Activated naive CD8-positive, alpha-beta T cell treated with anti-CD3 and anti-CD28 coated beads, Interleukin-2, amount 50 U/mL, for 16 hours (primary cell): Measurements from ENCODE around the gene RMI1.
A peak's percentile ranks its signal among the peaks of the same experiment; 100 is the strongest.

ENCODE experiments used
- DNase-seq: peaks from one replicate; pipeline ENCODE4 v3.0.0-alpha.2; 2020; ENCODE audit warnings: low read depth, low spot score

The RMI1 gene

DNA sequence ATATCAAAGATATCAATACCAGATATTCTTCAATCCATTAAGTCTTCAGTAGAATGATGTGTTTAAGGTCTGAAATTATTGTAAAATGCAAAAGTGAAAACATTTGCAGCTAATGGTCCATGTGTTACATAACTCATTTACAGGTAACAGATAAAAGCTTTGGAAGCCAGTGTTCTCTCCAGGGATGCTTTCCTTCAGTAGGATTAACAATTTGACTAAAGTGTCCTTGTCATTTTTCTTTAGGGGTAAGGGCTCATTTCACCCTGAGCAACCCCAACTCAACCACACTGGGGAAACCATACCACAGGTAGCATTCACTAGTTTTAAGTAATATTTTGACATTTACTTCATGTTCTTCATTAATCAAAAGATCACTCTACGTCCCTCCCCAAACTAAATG is 13.5 kb upstream of the RMI1 start:
- no peak for DNase-seq

DNA sequence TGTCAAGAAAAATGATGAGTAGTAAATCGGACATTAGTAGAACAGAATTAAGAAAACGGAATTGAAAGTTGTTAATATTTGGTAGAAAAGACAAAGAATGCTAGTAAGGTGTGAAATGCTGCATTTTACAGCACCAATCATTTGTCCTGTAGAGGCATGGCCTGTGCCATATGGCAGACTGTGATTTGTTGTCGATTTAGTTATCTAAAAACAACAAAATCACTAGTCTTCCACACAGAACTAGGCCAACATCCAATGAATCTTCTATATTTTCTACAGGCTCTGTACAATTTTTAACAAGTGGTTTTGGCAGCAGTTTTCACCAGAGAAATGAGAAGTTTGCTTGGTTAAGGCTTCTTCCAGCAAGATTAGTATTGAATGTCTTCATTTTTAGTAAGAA is 11.0 kb upstream of the RMI1 start:
- DNase-seq, result no peak

DNA sequence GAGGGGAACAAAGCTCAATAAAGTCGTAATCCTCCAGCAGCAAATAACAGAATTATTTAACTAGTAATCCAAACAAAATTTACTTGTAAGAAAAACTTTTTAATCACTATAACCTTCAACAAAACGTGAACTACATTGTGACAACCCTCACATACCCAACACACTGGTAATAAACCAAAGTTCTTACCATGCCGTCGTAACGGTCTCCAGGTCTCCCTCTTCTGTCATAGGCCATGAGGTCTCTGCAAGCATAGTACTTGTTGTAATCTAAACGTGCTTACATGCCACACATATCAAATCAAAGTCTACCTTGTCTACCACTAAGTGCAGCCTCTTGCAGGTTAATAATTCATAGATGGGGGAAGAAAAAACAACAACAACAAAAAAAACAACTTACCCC is 9.1 kb upstream of the RMI1 start:
- no peak for DNase-seq

DNA sequence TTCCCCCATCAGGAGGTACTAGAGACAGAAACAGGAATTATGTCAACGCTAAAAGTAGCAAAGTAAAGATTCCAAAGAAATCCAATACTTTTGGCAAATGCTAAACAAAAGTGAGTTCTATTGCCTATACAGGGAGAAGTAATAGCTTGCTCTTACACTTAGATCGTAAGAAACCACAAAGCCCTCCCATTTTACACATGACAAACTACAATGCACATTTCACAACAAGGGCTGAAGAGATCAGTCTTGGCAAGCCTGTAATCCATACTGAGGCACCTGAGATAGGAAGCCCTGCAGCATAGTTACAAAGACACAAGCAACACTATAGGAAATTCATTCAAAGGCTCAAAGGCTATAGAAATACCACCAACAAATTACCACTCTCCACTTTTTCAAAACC is 8.3 kb upstream of the RMI1 start:
- no peak for DNase-seq

DNA sequence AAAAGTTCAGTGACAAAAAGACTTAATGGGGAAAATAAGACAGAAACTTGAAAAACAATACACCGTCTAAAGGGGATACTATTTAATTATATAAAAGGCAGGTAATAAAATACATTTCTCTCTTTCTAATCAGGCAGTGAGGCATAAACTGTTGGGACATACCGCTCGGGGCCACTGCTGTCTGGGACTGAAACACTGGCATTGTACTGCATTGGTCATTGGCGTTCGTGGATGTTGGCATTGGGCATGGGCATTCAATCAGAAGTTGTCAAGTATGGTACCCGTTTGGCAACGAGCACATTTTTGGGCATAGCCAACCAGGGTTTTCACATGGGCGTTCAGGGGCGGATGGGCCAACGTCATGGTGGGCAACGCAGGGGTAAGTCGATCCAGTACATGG is 5.3 kb upstream of the RMI1 start:
- no peak for DNase-seq

DNA sequence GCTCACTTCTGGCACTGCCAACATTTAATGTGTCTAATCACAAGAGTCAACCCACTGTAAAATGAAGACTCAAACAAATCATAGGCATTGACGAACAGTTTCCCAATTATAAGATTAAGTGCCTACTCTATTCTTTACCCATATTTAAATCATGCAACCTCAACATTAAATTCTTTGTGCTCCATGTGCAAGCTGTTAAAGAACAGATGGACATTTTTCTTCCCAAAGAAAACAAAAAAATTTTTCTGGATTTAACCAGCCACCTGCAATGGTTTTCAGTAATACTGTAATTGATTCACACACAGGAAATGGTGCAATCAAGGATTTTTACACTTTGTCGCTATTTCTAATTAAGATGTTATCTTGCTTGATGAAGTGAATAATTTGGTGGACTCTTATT is 4.2 kb upstream of the RMI1 start:
- DNase-seq, result no peak

DNA sequence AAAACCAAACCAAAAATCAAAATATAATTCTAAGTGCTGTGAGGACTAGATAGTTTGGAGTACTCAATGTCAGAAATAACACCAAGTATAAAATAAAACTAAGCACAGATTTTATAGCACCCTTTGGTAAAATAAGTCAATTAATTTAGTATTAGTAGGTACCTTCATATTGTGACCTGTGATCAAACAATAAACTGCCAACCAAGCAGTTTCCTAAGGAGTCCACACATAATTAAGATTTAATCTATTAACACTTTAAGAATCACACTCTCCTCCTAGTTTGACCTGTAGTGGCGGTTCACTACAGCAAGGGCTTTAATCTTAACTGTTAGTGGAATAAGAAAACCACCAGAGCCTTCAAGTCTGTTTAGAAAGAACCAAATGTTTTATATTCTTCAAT is 3.4 kb upstream of the RMI1 start:
- no peak for DNase-seq

DNA sequence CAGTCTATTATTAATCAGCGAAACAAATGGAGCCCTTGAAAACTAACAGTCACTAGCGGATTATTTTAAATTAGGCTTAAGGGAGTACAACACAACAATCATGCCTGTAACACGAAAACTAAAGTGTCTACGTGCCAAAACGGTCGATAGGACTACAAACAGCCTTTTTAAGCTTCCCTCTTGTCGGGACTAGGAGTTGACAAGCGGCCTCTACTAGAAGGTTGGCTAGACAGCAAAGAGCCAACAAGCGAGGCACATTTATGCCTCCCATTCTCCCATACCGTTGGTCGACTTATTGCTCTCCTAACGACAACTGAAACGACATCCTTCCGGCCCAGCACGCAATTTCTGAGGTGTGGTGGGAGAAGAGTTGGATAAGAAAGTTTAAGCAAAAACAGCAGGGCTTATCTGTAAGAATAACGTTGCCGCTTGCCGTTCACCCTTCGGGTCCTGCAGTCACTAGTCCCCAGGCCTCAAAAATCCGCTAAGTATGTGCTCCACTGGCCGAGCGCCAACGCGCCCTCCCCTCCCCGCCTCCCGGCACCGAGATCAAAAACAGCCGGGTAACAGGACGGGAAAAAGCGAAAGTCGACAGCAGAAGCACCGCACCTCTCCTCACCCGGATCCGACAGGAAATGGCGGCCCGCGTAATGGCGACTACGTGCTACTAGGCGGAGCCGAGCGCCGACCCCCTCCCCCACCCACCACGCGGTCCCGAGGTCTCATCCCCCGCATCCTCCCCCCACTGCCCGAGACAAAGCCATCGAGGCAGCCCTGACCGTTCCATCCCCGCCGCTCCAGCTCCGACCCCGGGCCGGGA is 1.4 kb upstream of the RMI1 start:
- peak; percentile 76 for DNase-seq

DNA sequence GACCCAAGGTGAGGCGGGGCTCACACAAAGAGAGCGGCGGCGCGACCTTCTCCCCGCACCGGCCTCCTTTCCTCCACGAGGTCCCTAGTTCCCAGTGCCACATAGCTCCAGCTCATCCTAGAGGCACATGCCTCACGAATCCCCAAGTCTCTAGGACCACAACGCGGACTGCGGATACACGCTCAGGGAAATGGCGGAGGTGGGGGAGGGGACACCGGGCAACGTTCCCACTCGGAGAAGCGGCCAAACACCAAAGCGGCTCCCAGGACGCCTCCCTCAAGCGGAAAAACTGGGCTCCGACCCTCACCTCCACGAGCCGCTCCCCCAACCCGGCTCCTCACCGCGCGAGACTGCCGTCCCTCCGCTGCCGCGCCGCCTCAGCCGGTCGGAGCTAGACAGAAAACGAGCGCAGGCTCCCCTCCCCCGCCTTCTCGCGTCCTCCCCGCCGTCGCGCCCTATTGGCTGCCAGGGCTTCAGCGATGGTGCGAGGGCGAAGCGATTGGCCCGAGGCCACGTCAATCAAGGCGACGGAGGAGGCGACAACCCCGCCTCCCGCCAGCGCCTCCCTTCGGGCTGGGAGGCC is 702 bp upstream of the RMI1 start, which contains the start of gene HNRNPK:
TSS of gene HNRNPK (minus strand) at position 404 of the 583 bp plus-strand sequence. CDS start 1,963 bp downstream, outside the sequence.
- peak; percentile 96 for DNase-seq

DNA sequence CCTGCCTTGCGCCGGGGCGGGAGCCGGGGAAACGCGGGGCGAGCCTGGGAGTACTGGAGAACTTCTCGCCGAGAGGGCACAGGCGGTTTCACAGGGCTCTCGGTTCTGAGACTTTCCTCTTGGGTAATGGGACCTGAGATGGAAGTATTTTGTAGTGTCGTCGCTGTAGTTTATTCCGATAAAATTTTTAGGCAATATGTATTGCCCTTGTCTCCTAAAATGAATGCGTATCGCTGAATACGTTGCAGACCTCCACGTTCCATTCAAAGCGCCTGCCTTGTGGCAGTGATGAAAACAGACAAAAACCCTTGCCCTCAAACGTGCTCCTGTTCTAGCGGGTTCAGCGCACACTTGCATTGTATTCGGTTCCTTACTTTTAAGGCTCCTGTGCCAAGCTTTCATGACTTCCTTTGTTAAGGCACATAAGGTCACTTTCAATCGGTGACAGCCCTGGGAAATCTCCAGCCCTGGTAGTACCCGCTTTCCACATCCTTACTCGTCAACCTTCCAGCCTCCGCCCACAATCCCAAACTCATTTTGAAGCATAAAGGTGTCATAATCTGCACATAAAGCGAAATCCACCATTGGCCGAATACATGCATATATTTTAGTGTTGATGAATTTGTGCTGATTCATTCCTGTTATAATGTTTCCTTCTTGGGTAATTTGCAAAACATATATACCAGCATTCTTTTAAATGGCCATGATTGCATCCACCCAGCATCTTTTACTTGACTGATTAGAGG is 694 bp downstream of the RMI1 start:
- no peak for DNase-seq

DNA sequence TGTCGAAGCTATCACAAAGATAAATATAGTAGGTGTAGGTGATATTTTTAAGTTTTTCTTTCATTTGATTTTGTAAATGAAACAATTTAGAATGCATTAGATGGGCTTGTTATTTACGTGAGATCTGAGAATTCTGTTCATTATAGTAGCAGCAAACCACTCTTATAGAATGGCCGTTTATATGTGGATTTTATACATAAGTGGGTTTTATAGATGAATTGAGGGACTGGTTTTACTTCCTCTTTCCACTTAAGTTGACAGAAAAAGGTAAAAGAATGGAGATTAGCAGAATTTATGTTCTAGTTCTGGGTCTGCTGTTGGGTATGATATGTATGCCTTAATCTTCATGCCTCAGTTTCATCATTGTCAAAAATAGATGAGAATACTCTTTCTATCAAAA is 5.6 kb downstream of the RMI1 start:
- no peak for DNase-seq

DNA sequence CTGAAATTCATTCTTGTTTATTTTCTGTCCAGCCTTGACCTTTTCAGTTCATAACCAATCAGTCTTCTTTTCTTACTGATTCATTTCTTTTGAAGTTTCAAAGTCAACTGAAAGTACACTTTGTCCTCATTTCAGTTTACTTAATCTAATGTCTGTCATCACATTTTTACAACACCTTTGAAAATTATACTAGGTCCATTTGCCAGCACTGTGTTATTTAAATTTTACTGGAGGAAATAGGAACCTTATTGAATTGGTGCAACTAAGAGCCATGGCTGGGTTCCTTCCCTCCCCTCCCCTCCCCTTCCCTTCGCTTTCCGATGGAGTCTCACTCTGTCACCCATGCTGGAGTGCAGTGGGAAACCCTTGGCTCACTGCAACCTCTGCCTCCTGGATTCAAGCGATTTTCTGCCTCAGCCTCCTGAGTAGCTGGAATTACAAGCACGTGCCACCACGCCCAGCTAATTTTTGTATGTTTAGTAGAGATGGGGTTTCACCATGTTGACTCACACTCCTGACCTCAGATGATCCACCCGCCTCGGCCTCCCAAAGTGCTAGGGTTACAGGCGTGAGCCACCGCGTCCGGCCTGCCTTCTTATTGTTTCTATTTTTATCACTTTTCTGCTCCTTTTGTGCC is 6.3 kb downstream of the RMI1 start:
- DNase-seq, result no peak

DNA sequence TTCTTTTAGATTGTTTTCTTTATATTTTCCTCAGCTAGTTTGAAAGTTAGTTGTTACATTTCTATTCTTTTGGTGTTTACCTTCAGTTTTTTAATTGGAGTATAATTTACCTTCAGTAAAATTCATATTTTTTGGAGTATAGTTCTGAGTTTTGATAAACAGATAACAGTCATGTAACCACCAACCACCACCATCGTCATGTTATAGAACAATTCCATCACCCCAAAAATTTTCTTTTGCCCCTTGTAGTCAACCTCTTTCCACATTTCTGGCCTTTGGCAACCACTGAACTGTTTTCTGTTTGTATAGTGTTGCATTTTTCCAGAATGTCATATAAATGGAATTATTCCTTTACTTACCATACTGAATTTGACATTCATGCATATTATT is 6.8 kb downstream of the RMI1 start:
- no peak for DNase-seq

DNA sequence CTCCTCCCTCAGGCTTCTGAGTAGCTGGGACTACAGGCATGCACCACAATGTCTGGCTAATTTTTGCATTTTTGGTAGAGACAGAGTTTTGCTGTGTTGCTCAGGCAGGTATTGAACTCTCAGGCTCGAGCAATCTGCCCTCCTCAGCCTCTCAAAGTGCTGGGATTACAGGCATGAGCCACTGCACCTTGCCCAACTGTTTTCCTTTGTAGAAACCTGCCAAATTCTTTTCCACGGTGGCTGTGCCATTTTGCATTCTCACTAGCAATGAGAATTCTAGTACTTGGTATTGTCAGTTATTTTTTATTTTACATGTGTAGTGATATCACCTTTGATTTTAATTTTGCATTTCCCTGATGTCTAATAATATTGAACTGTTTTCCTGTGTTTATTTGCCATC is 7.8 kb downstream of the RMI1 start:
- no peak for DNase-seq

DNA sequence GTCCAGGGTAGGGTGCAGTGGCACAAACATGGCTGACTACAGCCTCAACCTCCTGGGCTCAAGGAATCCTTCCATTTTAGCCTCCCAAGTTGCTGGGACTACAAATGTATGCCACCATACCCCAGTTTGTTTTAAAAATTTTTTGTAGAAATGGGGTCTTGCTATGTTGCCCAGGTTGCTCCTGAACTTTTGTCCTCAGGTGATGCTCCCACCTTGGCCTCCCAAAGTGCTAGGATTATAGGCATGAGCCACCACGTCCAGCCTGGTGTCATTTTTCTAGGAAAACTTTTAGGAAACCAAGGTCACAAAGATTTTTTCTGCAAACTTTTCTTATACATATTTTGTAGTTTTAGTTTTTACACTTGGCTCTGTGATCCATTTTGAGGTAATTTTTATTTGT is 10.8 kb downstream of the RMI1 start:
- no peak for DNase-seq

DNA sequence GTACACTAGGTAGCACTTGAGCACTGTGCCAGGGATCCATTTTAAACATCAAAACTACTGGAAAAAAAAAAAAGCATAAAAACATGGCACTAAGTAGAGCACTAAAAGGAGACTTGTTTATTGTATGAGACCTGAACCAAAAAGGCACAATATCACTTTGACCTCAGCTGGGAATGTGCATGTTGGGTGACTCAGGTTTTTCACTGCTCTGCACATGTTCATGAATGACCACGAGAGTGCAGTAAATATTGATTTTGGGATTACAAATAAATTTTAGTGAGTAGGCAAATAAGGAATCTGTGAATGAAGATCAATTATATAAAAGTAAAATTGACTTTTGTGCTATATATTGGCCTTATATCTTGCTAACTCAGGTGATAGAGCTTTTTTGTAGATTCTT is 11.8 kb downstream of the RMI1 start:
- no peak for DNase-seq

DNA sequence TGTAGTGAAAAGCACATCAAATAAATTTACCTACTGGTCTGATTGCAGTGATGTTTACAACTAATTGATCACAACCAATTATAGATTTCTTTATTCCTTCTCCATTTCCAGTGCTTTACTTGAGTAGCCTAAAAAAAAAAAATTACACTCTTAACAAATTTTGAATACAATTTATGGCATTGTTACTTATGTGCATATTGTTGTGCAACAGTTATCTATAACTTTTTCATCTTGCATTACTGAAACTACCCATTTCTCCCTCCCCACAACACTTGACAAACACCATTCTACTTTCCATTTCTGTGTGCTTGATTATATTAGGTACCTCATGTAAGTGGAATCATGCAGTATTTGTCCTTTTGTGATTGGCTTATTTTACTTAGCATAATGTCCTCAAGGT is 12.3 kb downstream of the RMI1 start:
- no peak for DNase-seq

DNA sequence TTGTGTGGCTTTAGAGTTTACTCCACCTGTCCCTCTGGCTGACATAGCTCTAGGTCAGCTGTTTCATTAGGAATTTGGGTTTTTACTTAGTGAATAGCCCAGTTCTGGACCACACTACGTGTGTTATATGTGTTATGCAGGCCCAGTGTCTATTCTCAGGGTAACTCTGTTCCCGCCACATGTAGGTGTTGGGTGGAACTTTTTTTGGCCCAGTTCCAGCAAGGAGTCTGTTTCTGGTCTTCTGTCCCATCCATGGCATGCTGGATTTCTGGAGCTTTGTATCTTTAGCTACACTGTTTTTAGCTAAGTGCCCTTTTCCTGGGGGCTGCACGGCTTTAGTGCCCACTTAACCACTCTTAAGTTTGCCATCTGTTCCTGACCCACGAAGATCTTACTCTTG is 15.5 kb downstream of the RMI1 start:
- DNase-seq, result no peak

DNA sequence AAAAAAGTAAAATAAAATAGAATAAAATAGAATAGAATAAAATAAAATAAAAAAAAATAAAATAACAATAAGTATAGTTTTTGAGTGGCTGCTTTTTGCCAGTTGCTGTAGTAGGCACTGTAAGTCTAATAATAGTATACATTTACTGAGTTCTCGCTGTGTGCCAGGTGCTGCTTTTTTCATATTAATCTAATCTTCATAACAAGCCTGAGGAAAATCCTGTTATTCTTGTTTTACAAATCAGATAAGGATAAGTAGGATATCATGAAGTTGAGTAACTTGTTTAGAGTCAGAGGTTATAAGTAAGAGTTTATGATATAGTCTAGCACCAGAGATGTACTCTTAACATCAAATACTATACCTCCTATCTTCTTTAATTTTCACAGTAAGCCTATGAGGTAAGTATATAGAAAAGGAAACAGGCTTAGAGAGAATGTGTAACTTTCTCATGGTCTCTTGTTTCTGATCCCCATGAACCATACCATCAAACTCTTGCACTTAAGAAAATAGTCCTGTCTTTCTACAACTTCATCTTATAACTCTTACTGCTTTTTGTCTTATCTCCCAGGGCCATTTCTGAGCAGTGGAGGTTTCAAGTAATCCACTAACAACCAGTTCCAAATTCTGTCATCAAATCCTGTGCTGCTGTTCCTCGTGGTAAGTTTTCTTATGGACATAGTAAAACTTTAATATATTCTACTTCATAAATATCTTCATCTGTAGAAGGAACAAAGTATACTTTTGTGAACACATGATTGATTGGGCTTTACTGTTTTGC is 18.7 kb downstream of the RMI1 start:
- no peak for DNase-seq

DNA sequence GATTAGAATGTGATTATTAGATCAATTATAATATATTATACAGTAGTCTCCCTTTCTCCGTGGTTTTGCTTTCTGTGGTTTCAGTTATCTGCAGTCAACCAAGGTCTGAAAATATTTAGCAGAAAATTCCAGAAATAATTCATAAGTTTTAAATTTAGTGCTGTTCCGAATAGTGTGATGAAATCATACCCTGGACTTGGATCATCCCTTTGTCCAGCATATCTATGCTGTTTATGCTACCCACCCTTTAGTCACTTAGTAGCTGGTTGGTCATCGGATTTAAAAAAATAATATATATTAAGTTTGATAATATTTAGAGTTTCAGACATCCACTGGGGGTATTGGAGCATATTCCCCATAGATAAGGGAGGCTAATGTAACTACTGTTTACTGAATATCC is 19.6 kb downstream of the RMI1 start:
- no peak for DNase-seq

DNA sequence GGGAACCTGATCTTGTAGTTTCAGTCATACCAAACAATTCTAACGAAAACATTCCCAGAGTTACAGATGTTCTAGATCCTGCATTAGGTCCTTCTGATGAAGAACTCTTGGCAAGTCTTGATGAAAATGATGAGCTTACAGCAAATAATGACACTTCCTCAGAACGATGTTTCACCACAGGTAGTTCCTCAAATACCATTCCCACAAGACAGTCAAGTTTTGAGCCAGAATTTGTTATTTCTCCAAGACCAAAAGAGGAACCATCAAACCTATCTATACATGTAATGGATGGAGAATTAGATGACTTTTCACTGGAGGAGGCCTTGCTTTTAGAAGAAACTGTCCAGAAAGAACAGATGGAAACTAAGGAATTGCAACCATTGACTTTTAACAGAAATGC is 21.0 kb downstream of the RMI1 start:
- DNase-seq, result no peak

DNA sequence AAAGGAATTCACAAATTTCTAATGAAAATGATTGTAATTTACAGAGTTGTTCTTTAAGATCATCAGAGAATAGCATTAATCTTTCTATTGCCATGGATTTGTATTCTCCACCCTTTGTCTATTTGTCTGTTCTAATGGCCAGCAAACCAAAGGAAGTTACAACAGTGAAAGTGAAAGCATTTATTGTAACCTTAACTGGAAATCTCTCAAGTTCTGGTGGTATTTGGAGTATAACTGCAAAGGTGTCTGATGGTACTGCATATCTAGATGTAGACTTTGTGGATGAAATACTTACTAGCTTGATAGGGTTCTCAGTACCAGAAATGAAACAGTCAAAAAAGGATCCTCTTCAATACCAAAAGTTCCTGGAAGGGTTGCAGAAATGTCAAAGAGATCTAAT is 21.7 kb downstream of the RMI1 start:
- no peak for DNase-seq
